Loucy (cell line): ENCODE measurements around the gene CAMK2G.

ENCODE experiments used
- H2AFZ ChIP-seq: fragments of 200-600 bp; sonication (generic); 2 replicates; pipeline ENCODE4 v1.6.0; 2016; ENCODE audit warnings: antibody characterized with exemption, mild to moderate bottlenecking, low read length, moderate library complexity
- H3F3A ChIP-seq: fragments of 200-600 bp; 2 replicates; pipeline ENCODE4 v1.6.0; 2016; ENCODE audit warnings: antibody characterized with exemption, low read depth, mild to moderate bottlenecking
- H3K27me3 ChIP-seq: fragments of 200-600 bp; sonication (generic); 2 replicates; pipeline ENCODE4 v1.6.1; 2014; ENCODE audit warnings: low read length, mild to moderate bottlenecking; ENCODE audit not compliant: insufficient read depth, poor library complexity, severe bottlenecking
- H3K36me3 ChIP-seq: fragments of 200-600 bp; sonication (generic); 2 replicates; pipeline ENCODE4 v1.6.1; 2016; ENCODE audit warnings: low read length; ENCODE audit not compliant: insufficient read depth
- H3K4me1 ChIP-seq: fragments of 200-600 bp; sonication (generic); 2 replicates; pipeline ENCODE4 v1.5.1; 2014; ENCODE audit warnings: low read length, mild to moderate bottlenecking; ENCODE audit not compliant: insufficient read depth, poor library complexity, severe bottlenecking
- H3K4me2 ChIP-seq: fragments of 200-600 bp; sonication (generic); 2 replicates; pipeline ENCODE4 v1.6.0; 2014; ENCODE audit warnings: antibody characterized with exemption, low read length, low read depth, mild to moderate bottlenecking; ENCODE audit not compliant: poor library complexity, severe bottlenecking
- H3K4me3 ChIP-seq: fragments of 200-600 bp; sonication (generic); 2 replicates; pipeline ENCODE4 v1.5.1; 2014; ENCODE audit warnings: low read length, mild to moderate bottlenecking, mixed read lengths; ENCODE audit not compliant: poor library complexity, severe bottlenecking
- H3K79me2 ChIP-seq: fragments of 200-600 bp; sonication (generic); 2 replicates; pipeline ENCODE4 v1.6.1; 2014; ENCODE audit warnings: low read length; ENCODE audit not compliant: insufficient read depth
- H3K9ac ChIP-seq: fragments of 200-600 bp; sonication (generic); 2 replicates; pipeline ENCODE4 v1.6.0; 2014; ENCODE audit warnings: mild to moderate bottlenecking, low read depth, low read length, moderate library complexity; ENCODE audit not compliant: poor library complexity, severe bottlenecking
- H3K9me2 ChIP-seq: fragments of 200-600 bp; sonication (generic); replicated peaks from 2 replicates; pipeline ENCODE4 v1.6.1; 2016; ENCODE audit warnings: low read depth, low read length, mixed read lengths
- H3K9me3 ChIP-seq: fragments of 200-600 bp; sonication (generic); 2 replicates; pipeline ENCODE4 v1.6.1; 2014; ENCODE audit warnings: mild to moderate bottlenecking, antibody characterized with exemption, low read length, low read depth; ENCODE audit not compliant: insufficient read depth
- H4K20me1 ChIP-seq: fragments of 200-600 bp; sonication (generic); 2 replicates; pipeline ENCODE4 v1.6.0; 2014; ENCODE audit warnings: antibody characterized with exemption, low read length, mild to moderate bottlenecking; ENCODE audit not compliant: insufficient read depth, poor library complexity, severe bottlenecking
- CTCF ChIP-seq: fragments of 200-600 bp; sonication (generic); conservative IDR thresholded peaks from 2 replicates; pipeline ENCODE4 v1.5.1; 2014; ENCODE audit warnings: mild to moderate bottlenecking, antibody characterized with exemption, low read length
- EZH2phosphoT487 ChIP-seq: fragments of 200-600 bp; IDR thresholded peaks from 2 replicates; pipeline ENCODE4 v1.6.1; 2018; ENCODE audit warnings: antibody characterized with exemption, mild to moderate bottlenecking, moderate library complexity, borderline replicate concordance

CAMK2G gene

GRCh38 chr10:73889014-73889413 is 14.7 kb upstream of the CAMK2G start:
- no peak overlapping the region for H2AFZ ChIP-seq
- no peaks in the 10 kb centered on the region for H3K79me2 ChIP-seq
- no peaks in the 10 kb centered on the region for H3K9me3 ChIP-seq
- no peaks in the 10 kb centered on the region for H4K20me1 ChIP-seq
- H3F3A ChIP-seq: no peaks in the 10 kb centered on the region
- no peaks in the 10 kb centered on the region for H3K27me3 ChIP-seq
- H3K4me2 ChIP-seq: no peak overlapping the region
- H3K9ac ChIP-seq: no peak overlapping the region
- no peaks in the 10 kb centered on the region for H3K36me3 ChIP-seq
- TF ChIP-seq CTCF: no peak
- H3K9me2 ChIP-seq: no peaks in the 10 kb centered on the region
- H3K4me3 ChIP-seq: no peak overlapping the region
- H3K4me1 ChIP-seq: peaks cover 2% of the 10 kb centered on the region

GRCh38 chr10:73888514-73888913 is 14.2 kb upstream of the CAMK2G start:
- Histone ChIP-seq H3K4me1 (no peaks in the 10 kb centered on the region), H3K9me2 (no peaks in the 10 kb centered on the region), H2AFZ (no peak overlapping the region), H3K9ac (no peak overlapping the region), H3K79me2 (no peaks in the 10 kb centered on the region), H3K9me3 (no peaks in the 10 kb centered on the region), H3K36me3 (no peaks in the 10 kb centered on the region), H3K4me3 (no peak overlapping the region), H4K20me1 (no peaks in the 10 kb centered on the region), H3K4me2 (no peak overlapping the region), H3K27me3 (no peaks in the 10 kb centered on the region), H3F3A (no peaks in the 10 kb centered on the region)
- no peak for TF ChIP-seq EZH2phosphoT487
- TF ChIP-seq CTCF: no peak

DNA sequence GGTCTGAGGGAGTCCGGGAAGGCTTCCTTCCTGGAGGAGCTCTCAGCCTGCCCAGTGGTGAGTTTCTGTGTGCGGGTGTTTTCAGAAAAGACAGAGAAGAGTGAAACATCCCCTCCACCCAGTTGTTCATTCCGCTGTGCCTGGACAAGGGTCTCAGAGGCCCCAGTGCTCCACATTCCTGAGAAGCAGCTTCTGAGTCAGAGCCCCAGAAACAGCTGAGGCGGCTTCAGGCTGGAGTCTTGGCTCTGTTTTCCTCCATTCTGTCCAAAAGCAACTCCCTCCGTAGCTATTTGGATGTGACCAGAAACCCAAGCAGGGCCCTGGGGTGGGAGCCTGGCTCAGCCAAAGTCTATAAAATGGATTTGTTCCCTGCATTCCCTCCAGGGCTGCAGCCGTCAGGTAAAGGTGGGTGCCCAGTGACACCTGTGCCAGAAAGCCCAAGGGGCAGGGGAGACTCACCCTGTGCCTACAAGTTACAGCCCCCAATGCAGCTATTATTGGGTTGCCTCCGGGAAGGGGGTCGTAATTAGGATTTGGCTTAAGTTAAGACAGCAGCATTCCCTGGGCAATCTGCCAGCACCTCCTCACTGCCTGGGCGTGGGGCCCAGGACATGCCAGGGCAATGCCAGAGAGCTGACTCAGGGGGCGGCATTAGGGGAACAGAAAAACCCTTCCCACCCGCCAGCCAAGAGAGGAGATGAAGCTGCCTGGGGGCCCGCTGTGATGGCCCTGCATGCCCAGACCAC is 13.1 kb upstream of the CAMK2G start:
- no peaks in the 10 kb centered on the region for H3K4me1 ChIP-seq
- H3K27me3 ChIP-seq: no peaks in the 10 kb centered on the region
- H3K4me2 ChIP-seq: no peak overlapping the region
- H3K9ac ChIP-seq: no peak overlapping the region
- no peaks in the 10 kb centered on the region for H3K36me3 ChIP-seq
- no peak for TF ChIP-seq CTCF
- TF ChIP-seq EZH2phosphoT487: no peak
- no peak overlapping the region for H2AFZ ChIP-seq
- H3K4me3 ChIP-seq: no peak overlapping the region
- H3F3A ChIP-seq: no peaks in the 10 kb centered on the region
- H4K20me1 ChIP-seq: no peaks in the 10 kb centered on the region
- no peaks in the 10 kb centered on the region for H3K9me2 ChIP-seq
- H3K9me3 ChIP-seq: no peaks in the 10 kb centered on the region
- no peaks in the 10 kb centered on the region for H3K79me2 ChIP-seq
